D341Med (cell line): ENCODE data around the gene TRAIP.
"Not testable (repeated sequence)": the region's sequence is repeated elsewhere in the genome, so short reads cannot be mapped to it uniquely, and the experiment has no call there.

Experiments
- DNase-seq: peaks from one replicate; pipeline ENCODE4 v3.0.0; 2012; ENCODE audit warnings: low spot score

The TRAIP gene

GRCh38 chr3:49856181-49857005, at the start of gene TRAIP:
Gene TRAIP (minus strand): TSS chr3:49856564. CDS start chr3:49856453, 111 bp downstream.
- DNase-seq, result peak; percentile 100

DNA sequence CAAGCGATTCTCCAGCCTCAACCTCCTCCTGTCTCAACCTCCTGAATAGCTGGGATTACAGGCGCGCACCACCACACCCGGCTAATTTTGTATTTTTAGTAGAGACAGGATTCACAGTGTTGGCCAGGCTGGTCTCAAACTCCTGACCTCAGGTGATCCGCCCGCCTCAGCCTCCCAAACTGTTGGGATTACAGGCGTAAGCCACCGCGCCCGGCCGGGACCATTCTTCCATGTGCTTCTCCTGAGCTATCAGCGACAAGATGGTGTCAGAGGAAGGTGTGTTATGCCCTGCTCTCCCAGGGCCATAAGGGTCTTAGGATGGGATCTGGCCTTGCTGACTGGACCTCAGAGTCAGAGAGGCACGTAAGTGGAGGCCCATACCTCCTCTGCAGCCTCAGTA, 48.1 kb upstream of the TRAIP start:
- DNase-seq, result not testable (repeated sequence)

DNA sequence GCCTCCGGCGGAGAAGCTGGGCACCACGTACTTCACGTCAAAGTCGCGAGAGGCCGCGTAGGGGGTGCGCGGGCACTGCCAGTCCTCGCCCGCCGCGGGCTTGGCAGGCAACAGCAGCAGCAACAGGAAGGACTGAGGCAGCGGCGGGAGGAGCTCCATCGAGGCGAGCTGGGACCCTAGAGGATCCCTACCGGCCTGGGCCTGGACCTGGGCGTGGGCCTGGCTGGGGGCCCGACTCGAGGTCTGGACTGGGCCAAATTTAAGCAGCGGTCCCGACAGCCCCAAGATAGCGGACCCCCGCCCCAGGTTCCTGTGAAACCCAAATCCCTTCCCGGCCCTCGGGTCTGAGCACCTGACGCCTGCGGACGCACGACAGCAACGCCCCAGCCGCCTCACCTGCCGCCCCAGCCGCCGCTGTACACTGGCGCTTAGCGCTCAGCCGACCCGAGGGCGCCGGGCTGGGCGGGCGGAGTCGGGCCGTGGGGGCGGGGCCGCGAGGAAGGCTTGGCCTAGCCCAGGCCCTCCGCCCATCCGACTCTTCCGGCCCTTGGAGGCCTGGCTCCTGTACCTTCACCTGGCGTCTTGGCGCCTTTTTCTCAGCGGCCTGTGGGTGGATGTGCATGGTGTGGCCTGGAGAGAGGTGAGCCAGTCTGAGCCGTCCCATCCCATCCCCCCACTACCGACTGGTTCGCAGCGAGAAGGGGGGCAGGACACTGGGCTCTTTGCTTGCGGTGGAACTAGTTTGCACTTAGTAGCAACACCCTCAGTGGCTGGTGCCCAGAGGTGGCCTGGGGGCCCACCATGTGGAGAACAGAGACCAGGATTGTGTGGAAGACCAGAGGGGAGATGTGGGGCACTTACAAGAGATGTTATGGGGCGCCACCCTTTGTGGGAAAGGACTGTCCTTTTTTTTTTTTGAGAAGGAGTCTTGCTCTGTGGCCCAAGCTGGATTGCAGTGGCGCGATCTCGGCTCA, 47.4 kb upstream of the TRAIP start, which contains the start of gene MST1R:
MST1R (minus strand) TSS at position 423 of the 974 bp plus-strand sequence; CDS start at position 159, 264 bp downstream.
- DNase-seq, result no peak

DNA sequence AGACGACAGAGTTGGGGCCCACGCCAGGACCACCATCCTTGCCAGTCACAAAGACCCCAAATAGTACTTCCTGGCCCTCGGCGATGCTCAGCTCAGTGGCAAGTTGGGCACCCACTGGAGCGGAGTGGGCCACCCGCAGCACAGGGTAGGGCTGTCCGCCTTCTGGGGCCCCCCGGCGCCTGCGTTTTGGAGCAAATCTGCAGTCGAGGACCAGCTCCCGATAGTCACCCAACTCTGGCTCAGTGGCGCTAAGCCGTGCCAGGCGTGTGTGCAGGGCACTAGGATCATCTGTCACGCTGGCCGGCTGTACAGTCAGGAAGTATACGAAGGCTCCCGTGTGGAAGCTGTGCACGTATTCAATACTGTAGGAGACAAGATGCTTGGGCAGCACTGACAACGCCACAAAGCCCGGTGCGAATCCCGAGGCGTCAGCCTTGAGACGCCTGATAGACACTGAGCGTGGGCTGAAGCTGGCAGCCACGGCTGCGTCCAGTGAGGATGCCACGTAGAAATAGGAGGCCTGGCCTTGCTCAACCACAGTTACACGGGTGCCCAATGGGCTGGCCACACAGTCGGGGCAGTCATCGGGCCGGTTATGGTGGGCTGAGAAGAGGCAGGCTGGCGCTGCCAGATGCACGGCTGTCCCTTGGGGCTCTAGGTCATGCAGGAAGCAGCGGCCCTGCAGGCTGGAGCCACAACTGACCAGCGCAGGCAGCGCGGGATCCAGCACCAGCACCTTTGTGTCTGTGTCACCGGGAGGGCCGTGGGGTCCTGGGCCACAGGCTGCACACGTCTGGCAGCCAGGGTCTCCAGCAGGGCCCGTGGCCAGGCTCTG, 46.4 kb upstream of the TRAIP start:
- DNase-seq, result no peak

- no peak for DNase-seq
Observed at GRCh38 chr3:49901366-49902339, 45.3 kb upstream of the TRAIP start.

DNA sequence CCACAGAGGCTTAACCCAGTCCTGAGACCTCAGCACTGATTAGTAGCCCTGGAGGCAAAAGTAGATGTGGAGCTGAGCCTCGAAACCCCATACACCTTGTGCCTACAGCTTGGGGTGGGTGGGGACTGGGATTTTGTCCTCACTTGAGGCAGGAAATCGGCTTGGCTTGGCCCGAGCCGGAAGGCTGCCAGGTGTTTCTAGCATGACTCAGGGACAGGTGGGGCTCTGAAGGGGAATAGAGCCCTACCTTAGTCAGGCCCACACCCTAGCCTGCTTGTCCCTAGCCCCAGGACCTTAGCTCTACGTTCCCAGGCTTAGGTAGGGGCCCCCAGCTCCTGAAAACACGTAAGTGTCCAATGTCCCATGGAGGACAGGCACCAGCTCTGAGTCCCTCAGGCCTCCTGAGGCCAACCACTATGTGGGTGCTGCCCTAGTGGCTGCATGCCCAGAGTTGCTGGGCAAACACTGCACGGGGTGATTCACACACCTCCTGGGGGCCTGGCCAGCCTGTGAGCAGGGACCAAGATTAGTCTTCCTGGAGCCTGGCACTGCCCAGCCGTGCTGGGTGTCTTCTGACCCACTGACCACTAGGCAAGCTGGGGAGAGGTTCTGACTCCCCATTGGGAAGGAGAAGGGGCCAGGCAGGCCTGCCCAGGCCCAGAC, 44.3 kb upstream of the TRAIP start:
- no peak for DNase-seq

- DNase-seq, result peak; percentile 83
Observed at GRCh38 chr3:49899815-49900214, 43.5 kb upstream of the TRAIP start.

DNA sequence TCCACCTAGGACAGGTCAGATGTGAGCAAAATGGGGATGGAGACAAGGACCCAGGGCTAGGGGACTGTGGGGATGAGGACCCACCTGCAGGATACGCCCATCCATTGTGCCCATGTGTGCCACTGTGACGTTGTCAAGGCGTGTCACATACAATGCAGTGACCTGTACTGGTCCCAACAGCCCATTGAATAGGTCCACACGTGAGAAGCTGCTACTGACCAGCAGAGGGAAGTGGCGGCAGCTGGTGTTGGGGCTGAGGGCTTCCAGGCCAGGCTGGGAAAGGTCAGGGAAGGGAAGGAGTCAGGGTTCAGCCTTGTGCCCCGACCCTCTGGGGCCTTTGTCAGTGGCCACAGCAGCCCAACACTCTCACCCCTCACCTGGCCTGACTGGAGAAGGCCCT, 42.6 kb upstream of the TRAIP start:
- no peak for DNase-seq

- DNase-seq, result no peak
Observed at GRCh38 chr3:49896345-49896744, 40.0 kb upstream of the TRAIP start.

DNA sequence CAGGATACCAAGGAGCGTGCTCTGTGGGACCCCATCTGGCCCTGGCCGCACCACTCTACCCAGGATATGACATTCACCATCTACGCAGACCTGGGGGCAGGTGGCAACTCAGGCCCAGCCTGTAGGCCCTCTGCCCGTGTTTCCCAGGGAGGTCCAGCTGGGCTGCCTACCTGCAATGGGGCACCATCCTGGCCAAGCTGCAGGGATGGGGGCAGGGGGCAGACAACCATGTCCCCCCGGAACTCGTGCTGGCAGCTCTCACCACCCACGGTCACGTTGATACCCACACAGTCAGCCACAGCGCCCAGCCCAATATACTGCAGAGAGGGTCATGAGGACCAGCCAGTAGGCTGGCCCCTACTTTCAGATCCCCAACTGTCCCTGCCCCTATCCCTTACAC, 39.4 kb upstream of the TRAIP start:
- no peak for DNase-seq

- no peak for DNase-seq
Observed at GRCh38 chr3:49889296-49889695, 32.9 kb upstream of the TRAIP start.

GRCh38 chr3:49886922-49887265, 30.5 kb upstream of the TRAIP start:
- no peak for DNase-seq

GRCh38 chr3:49883998-49884397, 27.6 kb upstream of the TRAIP start:
- no peak for DNase-seq

DNA sequence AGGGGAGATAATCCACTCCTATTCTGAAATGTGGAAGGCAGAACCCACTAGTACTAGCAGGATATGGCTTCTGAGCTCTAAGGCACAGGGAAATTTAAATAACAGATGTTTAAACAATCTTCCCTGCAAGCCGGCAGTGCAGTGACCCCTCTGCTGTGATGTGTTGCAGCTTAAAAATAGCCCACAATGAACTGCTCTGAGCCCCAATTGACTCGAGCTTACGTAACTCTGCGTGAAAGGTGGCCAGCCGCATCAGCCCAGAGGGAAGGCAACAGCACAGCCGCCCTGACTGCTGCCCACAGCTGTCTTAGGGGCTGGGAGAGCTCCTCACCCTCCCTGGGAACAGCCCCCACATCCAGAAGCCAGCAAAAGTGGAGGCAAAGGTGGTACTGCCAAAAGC, 25.8 kb upstream of the TRAIP start:
- no peak for DNase-seq

DNA sequence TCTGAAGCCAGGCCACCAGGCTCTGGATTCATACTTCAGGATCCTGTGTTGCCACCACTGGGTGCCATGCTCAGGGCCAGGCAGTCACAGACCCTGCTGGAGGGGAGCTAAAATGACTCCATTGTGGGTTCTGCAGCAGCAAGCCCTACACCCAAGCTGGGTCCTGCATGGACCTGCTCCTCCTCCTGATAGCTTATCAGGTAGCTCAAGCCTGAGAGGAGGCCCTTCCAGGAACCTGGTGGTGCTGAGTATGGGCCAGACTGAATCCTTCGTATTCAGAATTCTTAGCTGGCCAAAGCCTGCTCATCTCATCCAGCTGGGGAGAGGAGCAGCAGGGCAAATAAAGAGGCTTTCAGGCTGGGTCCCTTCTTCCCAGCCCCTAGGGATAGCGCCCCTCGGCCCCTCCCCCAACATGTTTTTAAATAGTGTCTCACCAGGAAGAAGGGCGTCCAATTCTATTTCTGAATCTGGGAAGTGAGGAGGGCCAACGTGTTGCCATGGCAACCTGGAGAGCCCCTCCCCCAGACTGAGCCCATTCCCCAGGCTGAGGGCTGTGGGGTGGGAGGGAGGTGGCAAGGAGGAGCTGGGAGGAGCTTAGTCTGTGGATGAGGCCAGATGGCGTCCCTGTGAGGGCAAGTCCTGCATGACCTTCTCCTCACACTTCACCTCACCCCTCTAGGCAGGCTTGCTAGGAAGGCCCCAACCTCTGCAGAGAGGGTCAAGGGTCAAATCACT, 24.4 kb upstream of the TRAIP start:
- DNase-seq, result no peak

GRCh38 chr3:49879721-49880120, 23.4 kb upstream of the TRAIP start:
- DNase-seq, result no peak

DNA sequence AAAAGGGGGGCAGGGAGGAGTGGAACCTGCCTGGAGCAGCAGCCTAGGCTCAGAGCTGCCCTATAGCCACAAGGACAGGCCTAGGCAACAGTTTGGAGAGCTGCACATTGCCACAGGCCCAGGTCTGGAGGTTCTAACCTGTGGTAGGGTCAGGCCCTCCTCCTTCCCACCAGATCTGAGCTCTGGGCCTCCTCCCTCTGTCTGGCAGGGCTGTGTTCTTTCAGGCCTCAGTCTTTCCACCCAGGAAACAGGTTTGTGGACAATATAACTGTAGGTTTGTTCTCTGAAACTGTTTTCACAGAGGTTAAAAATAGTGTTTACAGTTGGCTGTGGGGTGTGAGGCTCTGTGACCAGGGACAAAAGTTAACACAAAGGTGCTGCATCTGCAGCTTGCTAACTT, 22.3 kb upstream of the TRAIP start:
- no peak for DNase-seq

- no peak for DNase-seq
Observed at GRCh38 chr3:49877716-49878115, 21.4 kb upstream of the TRAIP start.

DNA sequence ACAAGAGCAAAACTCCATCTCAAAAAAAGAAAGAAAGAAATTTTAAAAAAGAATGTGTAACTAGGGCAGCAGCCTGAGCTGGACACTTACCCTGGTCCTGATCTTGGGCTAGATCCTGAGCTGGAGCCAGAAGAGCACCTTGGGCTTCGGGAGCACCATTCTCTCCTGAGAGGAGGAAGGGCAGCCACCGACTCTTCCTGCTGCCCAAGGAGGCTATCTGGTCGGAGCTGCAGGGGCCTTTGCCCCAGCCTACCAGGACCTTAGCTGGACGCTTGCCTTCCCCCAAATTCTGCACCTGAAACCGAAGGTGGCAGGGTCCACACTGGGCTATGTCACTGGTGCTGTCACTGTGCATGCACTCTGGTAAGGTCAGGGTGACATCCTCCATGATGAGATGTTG, 20.2 kb upstream of the TRAIP start:
- DNase-seq, result no peak

GRCh38 chr3:49873623-49874022, 17.3 kb upstream of the TRAIP start:
- DNase-seq, result no peak
